LNCaP clone FGC (cell line): ENCODE results near the gene IL20RA.

Source experiments
- DNase-seq: peaks from one replicate; pipeline ENCODE4 v3.0.0-alpha.2; 2011; ENCODE audit warnings: low read depth
- H3K4me3 ChIP-seq: 2 replicates; pipeline ENCODE4 v1.5.1; 2011; ENCODE audit warnings: mild to moderate bottlenecking, low read depth, low read length, control low read depth
- TF ChIP-seq, protein P1 (sequence below): IDR thresholded peaks from 2 replicates; pipeline ENCODE4 v1.5.1; 2012; ENCODE audit warnings: mild to moderate bottlenecking; ENCODE audit not compliant: control insufficient read depth, insufficient read depth; ENCODE audit errors: extremely low read depth

IL20RA gene

DNA sequence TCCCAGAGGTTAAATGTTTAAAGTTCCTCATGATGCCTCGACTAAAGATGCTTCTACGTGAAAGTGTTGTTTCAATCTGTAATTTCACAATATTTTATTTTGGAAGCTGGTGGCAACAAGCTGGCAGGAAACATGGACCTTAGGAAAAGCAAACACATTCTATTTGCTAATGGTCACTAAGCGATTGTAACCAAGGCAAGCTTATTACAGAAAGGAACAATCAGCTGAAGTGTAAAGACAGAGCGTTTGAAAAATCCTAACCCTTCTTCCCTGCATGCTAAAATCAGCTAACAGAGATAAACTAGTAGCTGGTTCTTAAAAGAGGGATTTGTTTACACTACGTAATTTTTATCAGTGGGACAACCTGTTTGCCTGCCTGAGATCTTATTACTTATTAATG lies 50.0 kb downstream of the IL20RA start:
- DNase-seq, result peak; percentile 58
- TF ChIP-seq, protein P1, sequence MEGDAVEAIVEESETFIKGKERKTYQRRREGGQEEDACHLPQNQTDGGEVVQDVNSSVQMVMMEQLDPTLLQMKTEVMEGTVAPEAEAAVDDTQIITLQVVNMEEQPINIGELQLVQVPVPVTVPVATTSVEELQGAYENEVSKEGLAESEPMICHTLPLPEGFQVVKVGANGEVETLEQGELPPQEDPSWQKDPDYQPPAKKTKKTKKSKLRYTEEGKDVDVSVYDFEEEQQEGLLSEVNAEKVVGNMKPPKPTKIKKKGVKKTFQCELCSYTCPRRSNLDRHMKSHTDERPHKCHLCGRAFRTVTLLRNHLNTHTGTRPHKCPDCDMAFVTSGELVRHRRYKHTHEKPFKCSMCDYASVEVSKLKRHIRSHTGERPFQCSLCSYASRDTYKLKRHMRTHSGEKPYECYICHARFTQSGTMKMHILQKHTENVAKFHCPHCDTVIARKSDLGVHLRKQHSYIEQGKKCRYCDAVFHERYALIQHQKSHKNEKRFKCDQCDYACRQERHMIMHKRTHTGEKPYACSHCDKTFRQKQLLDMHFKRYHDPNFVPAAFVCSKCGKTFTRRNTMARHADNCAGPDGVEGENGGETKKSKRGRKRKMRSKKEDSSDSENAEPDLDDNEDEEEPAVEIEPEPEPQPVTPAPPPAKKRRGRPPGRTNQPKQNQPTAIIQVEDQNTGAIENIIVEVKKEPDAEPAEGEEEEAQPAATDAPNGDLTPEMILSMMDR, result no peak
- no peak overlapping the region; the same call in 1 of the 2 replicates for H3K4me3 ChIP-seq

DNA sequence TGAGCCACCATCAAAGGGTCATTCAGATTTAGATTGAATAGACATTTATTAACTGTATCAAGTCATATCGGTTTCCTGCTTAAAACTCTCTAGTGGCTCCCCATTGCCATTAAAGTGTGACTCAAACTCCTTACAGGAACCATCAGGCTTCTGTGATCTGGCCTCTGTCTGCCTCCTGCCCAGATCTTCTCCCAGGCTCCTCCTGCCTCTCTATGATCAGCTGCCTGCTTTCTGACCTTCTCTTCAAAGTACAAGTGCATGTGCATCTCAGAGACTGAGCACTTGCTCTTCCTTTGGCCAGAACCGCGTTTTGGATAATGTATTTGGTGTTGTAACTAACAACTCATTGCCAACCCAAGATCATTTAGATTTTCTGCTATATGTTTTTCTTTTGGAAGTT lies 52.7 kb downstream of the IL20RA start:
- DNase-seq, result no peak

GRCh38 chr6:136991646-136992045 lies 53.1 kb downstream of the IL20RA start:
- H3K4me3 ChIP-seq, result no peak overlapping the region
- TF ChIP-seq, protein P1, result no peak
- no peak for DNase-seq

More for the DNA sequence above, 52.7 kb downstream of the IL20RA start:
- TF ChIP-seq, protein P1, result no peak
- H3K4me3 ChIP-seq, result no peak overlapping the region

GRCh38 chr6:136990754-136991153 lies 54.0 kb downstream of the IL20RA start:
- TF ChIP-seq, protein P1, result no peak
- no peak overlapping the region for H3K4me3 ChIP-seq
- no peak for DNase-seq

DNA sequence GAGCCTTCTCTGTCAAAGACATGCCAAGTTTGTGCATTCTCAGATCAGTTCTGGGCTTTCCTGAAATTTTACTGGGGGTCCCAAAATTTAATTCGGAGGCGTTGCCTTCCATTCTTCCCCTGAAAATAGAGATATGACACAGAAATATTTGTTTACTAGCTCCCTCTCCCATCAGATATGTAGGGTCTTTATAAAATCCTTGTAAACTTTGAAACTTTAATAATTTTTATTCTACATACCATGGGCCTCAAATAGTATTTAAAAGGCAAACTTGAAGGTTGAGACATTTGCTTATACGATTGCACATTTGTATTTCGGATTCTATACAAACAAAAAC lies 54.6 kb downstream of the IL20RA start:
- TF ChIP-seq, protein P1, result no peak
- H3K4me3 ChIP-seq, result no peak overlapping the region
- no peak for DNase-seq

DNA sequence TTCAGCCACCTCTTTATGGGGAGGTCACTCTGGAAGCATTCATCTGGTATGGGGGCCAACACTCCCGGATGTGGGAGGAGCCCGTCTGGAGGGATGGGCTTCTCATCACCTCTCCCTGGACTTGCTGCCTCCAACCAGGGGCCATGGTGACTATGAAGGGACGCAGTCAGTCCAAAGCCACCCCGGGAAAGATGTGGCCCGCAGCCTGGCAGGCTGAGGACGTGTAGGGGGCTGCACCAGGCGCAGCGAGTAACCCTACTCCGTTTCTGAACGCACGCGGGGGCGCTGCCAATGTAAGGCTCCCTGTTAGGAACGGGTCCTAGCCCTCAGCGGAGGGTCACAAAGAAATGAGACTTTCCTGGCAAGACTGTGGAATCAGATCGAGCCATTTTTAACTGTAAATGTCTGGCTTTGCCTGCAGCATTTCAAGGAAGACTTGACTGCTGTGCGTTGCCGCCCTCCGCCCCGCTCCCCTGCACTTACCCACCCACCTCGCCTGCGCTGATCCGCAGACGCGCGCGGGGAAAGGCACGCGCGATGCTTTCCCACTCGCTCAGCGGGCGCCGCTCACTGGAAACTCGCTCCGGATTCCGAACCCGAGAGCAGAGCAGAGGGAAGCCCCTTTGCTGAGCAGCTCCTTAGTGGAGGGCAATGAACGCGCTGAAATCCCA lies 55.1 kb downstream of the IL20RA start:
- no peak overlapping the region for H3K4me3 ChIP-seq
- TF ChIP-seq, protein P1, result no peak
- no peak for DNase-seq

DNA sequence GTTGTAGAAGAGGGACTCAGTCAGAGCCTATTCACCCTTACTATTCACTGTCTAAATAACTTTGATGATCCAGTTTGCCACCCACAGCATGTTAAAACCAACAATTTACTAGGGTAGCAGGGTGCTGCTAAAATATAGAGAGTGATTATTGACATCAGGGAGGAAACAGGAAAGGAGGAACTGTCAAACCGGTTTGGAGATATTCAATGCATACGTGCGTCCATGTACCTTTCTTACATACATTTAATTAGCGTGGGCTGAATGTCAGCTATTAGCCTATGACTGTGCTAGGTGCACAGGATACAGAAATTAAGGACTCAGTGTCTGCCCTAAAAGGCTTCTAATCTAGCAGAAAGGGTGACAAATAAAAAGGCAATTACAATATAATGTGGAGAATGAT lies 57.2 kb downstream of the IL20RA start:
- TF ChIP-seq, protein P1, result no peak
- peak; percentile 52 for DNase-seq
- H3K4me3 ChIP-seq, result peak overlapping the region; percentile 15; the same call in 1 of the 2 replicates
